Panc1 (cell line): ENCODE data around the gene ABCC1.

ENCODE experiments used
- POLR2AphosphoS5 ChIP-seq: IDR thresholded peaks from 2 replicates; pipeline ENCODE4 v1.6.1; 2012; ENCODE audit warnings: mild to moderate bottlenecking, low read depth, low read length, moderate library complexity
- SIN3A ChIP-seq: IDR thresholded peaks from 2 replicates; pipeline ENCODE4 v1.6.1; 2012; ENCODE audit warnings: low read depth, mild to moderate bottlenecking, low read length, moderate library complexity, borderline replicate concordance; ENCODE audit not compliant: insufficient read depth
- TCF7L2 ChIP-seq: IDR thresholded peaks from 2 replicates; pipeline ENCODE4 v1.6.1; 2011; ENCODE audit warnings: mild to moderate bottlenecking, low read depth, low read length, inconsistent platforms
- TF ChIP-seq, protein P1 (sequence below): fragments of 450-650 bp; IDR thresholded peaks from 2 replicates; pipeline ENCODE4 v1.5.1; 2017; ENCODE audit warnings: mild to moderate bottlenecking
- TF ChIP-seq, protein P2 (sequence below), 2 experiments: IDR thresholded peaks; 2 replicates each; pipeline ENCODE4 v1.6.1; 2011 to 2012; ENCODE audit warnings: low read depth in 2 of 2, control low read depth in 1 of 2, low read length in 1 of 2, mild to moderate bottlenecking in 1 of 2, moderate library complexity in 1 of 2; ENCODE audit not compliant: insufficient read depth in 1 of 2

DNA sequence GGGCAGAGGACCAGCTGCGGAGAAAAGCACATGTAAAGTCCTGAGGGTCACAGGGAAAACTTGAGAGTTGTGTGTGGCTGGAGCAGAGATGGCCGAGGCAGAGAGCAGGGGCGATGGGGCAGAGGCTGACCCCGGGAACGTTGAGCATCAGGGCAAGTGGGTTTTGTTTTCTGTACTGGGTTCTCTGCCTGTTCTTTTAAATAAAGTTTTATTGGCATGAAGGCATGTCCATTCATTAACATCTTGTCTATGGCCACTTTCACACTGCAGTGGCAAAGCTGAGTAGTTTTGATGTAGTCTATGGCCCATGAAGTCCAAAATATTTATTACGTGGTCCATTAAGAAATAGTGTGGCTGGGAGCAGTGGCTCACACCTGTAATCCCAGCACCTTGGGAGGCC, 64.4 kb downstream of the ABCC1 start:
- TF ChIP-seq SIN3A (no peak), POLR2AphosphoS5 (no peak), TCF7L2 (no peak)
- TF ChIP-seq, protein P1, sequence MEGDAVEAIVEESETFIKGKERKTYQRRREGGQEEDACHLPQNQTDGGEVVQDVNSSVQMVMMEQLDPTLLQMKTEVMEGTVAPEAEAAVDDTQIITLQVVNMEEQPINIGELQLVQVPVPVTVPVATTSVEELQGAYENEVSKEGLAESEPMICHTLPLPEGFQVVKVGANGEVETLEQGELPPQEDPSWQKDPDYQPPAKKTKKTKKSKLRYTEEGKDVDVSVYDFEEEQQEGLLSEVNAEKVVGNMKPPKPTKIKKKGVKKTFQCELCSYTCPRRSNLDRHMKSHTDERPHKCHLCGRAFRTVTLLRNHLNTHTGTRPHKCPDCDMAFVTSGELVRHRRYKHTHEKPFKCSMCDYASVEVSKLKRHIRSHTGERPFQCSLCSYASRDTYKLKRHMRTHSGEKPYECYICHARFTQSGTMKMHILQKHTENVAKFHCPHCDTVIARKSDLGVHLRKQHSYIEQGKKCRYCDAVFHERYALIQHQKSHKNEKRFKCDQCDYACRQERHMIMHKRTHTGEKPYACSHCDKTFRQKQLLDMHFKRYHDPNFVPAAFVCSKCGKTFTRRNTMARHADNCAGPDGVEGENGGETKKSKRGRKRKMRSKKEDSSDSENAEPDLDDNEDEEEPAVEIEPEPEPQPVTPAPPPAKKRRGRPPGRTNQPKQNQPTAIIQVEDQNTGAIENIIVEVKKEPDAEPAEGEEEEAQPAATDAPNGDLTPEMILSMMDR: no peak
- TF ChIP-seq, protein P2, sequence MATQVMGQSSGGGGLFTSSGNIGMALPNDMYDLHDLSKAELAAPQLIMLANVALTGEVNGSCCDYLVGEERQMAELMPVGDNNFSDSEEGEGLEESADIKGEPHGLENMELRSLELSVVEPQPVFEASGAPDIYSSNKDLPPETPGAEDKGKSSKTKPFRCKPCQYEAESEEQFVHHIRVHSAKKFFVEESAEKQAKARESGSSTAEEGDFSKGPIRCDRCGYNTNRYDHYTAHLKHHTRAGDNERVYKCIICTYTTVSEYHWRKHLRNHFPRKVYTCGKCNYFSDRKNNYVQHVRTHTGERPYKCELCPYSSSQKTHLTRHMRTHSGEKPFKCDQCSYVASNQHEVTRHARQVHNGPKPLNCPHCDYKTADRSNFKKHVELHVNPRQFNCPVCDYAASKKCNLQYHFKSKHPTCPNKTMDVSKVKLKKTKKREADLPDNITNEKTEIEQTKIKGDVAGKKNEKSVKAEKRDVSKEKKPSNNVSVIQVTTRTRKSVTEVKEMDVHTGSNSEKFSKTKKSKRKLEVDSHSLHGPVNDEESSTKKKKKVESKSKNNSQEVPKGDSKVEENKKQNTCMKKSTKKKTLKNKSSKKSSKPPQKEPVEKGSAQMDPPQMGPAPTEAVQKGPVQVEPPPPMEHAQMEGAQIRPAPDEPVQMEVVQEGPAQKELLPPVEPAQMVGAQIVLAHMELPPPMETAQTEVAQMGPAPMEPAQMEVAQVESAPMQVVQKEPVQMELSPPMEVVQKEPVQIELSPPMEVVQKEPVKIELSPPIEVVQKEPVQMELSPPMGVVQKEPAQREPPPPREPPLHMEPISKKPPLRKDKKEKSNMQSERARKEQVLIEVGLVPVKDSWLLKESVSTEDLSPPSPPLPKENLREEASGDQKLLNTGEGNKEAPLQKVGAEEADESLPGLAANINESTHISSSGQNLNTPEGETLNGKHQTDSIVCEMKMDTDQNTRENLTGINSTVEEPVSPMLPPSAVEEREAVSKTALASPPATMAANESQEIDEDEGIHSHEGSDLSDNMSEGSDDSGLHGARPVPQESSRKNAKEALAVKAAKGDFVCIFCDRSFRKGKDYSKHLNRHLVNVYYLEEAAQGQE (IDR thresholded peaks at IDR 0.05; ENCODE audit: insufficient read depth in 1 of 2, low read depth in 2 of 2, low read length in 1 of 2): no peak
